GM06990 (cell line): ENCODE measurements around the gene INSIG2.

Source experiments
- DNase-seq: peaks from one replicate; pipeline ENCODE4 v3.0.0-alpha.2; 2011; ENCODE audit not compliant: insufficient read length; ENCODE audit errors: extremely low read depth
- H3K27me3 ChIP-seq: replicated peaks from 2 replicates; pipeline ENCODE4 v1.6.0; 2011; ENCODE audit warnings: low read length; ENCODE audit not compliant: control insufficient read depth, insufficient read depth
- H3K36me3 ChIP-seq: 2 replicates; pipeline ENCODE4 v1.5.1; 2011; ENCODE audit warnings: low read length; ENCODE audit not compliant: control insufficient read depth, insufficient read depth
- H3K4me3 ChIP-seq: replicated peaks from 2 replicates; pipeline ENCODE4 v1.5.1; 2011; ENCODE audit warnings: low read depth, mild to moderate bottlenecking, control low read depth, low read length
- CTCF ChIP-seq: IDR thresholded peaks from 2 replicates; pipeline ENCODE4 v1.5.1; 2011; ENCODE audit warnings: low read length, control low read depth, mild to moderate bottlenecking, inconsistent platforms; ENCODE audit not compliant: insufficient read depth, poor library complexity, severe bottlenecking

INSIG2 gene

GRCh38 chr2:118124288-118124891, 36.1 kb downstream of the INSIG2 start:
- TF ChIP-seq CTCF: no peak
- no peak overlapping the region for H3K4me3 ChIP-seq
- no peaks in the 10 kb centered on the region for H3K36me3 ChIP-seq
- no peaks in the 10 kb centered on the region for H3K27me3 ChIP-seq
- no peak for DNase-seq

DNA sequence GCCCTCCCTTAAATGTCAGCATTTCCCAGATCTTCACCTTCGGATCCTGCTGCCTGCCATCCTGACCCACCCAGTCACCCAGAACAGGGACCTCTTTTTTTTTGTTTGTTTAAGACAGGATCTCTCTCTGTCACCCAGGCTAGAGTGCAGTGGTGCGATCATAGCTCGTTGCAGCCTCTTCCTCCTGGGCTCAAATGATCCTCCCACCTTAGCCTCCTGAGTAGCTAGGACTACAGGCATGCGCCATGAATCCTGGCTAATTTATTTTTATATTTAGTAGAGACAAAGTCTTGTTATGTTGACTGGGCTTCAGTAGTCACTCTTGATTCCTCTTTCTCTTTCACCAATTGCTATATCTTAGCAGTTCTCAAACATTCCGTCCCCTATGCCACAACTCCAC, 39.0 kb downstream of the INSIG2 start:
- H3K36me3 ChIP-seq: no peaks in the 10 kb centered on the region
- no peaks in the 10 kb centered on the region for H3K27me3 ChIP-seq
- no peak for TF ChIP-seq CTCF
- no peak overlapping the region for H3K4me3 ChIP-seq
- no peak for DNase-seq

DNA sequence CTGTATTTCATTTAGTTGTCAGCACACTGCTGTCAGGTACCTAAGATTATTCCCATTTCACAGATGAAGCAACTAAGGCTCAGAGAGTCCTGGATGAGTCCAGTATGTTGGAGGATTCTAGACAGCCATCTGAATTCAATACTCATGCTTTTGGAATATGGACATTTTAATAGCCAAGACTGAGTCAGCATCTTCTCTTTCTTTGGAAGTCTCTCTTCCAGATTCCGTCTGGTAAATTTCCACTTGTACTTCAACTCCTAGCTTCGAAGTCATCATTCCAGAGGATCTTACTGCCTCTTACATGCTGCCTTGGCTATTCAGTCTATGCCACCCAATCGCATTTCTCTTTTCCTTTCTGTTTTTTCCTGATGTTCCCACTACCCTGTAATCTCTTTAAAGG, 40.6 kb downstream of the INSIG2 start:
- no peaks in the 10 kb centered on the region for H3K27me3 ChIP-seq
- DNase-seq: no peak
- no peak overlapping the region for H3K4me3 ChIP-seq
- no peaks in the 10 kb centered on the region for H3K36me3 ChIP-seq
- TF ChIP-seq CTCF: no peak

DNA sequence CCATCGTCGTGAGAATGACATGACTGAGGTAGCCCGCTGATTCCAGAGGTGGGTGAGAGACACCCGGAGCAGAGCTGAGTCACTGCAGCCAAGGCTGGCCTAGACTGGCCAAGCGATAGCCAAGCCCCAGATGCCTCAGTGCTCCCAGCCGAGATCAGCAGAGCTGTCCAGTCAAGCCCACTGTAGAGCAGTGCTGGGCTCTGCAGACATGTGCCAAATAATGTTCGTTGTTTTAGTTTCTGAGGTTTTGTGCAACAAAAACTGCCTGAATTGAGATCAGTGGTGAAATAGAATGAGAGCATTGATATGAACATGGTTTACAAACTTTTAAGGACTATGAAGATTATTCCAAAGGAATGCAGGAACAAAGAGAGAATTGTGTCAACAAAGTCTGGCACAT, 42.1 kb downstream of the INSIG2 start:
- no peaks in the 10 kb centered on the region for H3K36me3 ChIP-seq
- no peak overlapping the region for H3K4me3 ChIP-seq
- H3K27me3 ChIP-seq: no peaks in the 10 kb centered on the region
- DNase-seq: no peak
- TF ChIP-seq CTCF: no peak

DNA sequence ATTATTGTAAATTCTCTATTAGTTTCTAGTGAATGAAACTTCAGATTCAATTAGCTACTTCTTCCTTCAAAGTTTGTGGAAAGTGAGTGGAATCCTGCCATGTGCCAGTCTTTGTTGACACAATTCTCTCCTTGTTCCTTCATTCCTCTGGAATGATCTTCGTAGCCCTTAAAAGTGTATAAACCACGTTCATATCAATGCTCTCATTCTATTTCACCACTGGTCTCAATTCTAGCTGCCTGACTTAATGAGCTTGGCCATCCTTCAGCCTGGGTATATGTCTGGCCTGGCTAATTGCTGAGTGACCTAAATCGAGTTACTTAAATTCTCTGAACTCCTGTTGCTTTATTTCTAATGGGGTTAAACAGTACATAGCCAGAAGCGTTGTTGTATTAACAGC, 43.5 kb downstream of the INSIG2 start:
- no peak overlapping the region for H3K4me3 ChIP-seq
- no peaks in the 10 kb centered on the region for H3K27me3 ChIP-seq
- no peak for TF ChIP-seq CTCF
- no peak for DNase-seq
- H3K36me3 ChIP-seq: no peaks in the 10 kb centered on the region

DNA sequence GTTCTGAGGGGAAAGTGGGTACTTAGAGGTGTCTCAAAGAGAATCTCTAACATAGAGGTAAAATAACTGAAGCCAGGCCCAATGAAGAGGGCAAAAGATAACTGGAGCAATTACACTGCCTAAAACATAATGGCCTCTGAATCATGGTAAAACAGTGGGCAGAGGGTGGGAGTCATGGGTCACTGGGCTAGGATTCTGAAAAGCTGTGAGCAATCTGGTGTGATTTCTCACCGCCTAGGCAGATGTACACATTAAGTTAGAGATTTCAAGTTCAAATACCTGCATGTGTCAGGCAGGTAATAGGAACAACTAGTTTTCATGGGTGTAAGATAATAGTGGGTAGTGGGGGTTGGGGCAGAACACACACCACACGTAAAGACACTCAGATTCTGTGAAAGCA, 45.6 kb downstream of the INSIG2 start:
- H3K4me3 ChIP-seq: no peak overlapping the region
- H3K36me3 ChIP-seq: no peaks in the 10 kb centered on the region
- DNase-seq: no peak
- no peaks in the 10 kb centered on the region for H3K27me3 ChIP-seq
- TF ChIP-seq CTCF: no peak
